ENCODE measurements around the gene SERTAD3. TPM values are rescaled to one million over a fixed set of nuclear protein-coding genes. Genes with fewer than 3 reads are reported as not detected.

The SERTAD3 gene
- total and polyA plus RNA-seq, 2 of the 8 experiments (the other 6 are each of a cell fraction or from before 2014, with no cell fraction given), result 15.1 to 32.1 TPM

- H3K4me1 ChIP-seq (replicated peaks in 1 of 4; ENCODE audit: control insufficient read depth in 3 of 4, insufficient read depth in 4 of 4, low read length in 3 of 4), result peaks cover 0 to 6% (median 4%) of the 10 kb centered on the region in 4 experiments; a peak in 3 of 7 replicates
- DNase-seq (ENCODE audit: low read depth in 1 of 2, low spot score in 2 of 2), result peak; percentile 99
- peak within 1 kb of the TSS; percentile 71 for H3K4ac ChIP-seq (replicated peaks; ENCODE audit: insufficient read length, low read depth, low read length)
- POLR2A ChIA-PET (ENCODE audit: partially characterized antibody), result interaction anchor here (0.6 to 3.1 kb wide), 22 partner anchors 9 to 178 kb away, joined by 3 to 23 read pairs (median 4); partner anchors contain the start of genes HIPK4, PRX and SERTAD3
- H3K4me3 ChIP-seq (ENCODE audit: extremely low read depth in 1 of 4, insufficient read depth in 2 of 4, low read depth in 3 of 4, low read length in 4 of 4), result peak within 1 kb of the TSS; percentile 58 to 79 (median 71)
- no peak within 1 kb of the TSS for H2BK20ac ChIP-seq (ENCODE audit: low read length)
- peak within 1 kb of the TSS; percentile 69; the same call in 1 of the 2 replicates for H3K27ac ChIP-seq (ENCODE audit: low read depth, low read length)
- H3K36me3 ChIP-seq (ENCODE audit: control insufficient read depth in 2 of 4, insufficient read depth in 4 of 4, low read length in 3 of 4), result peaks cover 0 to 2% (median 0%) of the 10 kb centered on the region in 4 experiments; a peak in 2 of 8 replicates
- H3K18ac ChIP-seq (ENCODE audit: extremely low read depth, low read length), result peak within 1 kb of the TSS; percentile 87
- FAIRE-seq, result no peak
- H4K8ac ChIP-seq (ENCODE audit: extremely low read depth, insufficient read depth, low read length), result peak within 1 kb of the TSS; percentile 83; the same call in 1 of the 2 replicates
- peak within 1 kb of the TSS; percentile 87; the same call in 1 of the 2 replicates for H2AFZ ChIP-seq (ENCODE audit: low read length)
- H4K91ac ChIP-seq (replicated peaks; ENCODE audit: insufficient read length, low read length), result peak within 1 kb of the TSS; percentile 22
- H3K56ac ChIP-seq (replicated peaks; ENCODE audit: insufficient read length, low read depth, low read length), result peak within 1 kb of the TSS; percentile 69
- H3K14ac ChIP-seq (ENCODE audit: insufficient read length), result no peak within 1 kb of the TSS
- peak within 1 kb of the TSS; percentile 48; the same call in 1 of the 2 replicates for H2BK15ac ChIP-seq (ENCODE audit: low read length)
- no peaks in the 10 kb centered on the region for H3K27me3 ChIP-seq (replicated peaks in 1 of 4; ENCODE audit: control insufficient read depth in 3 of 4, extremely low read depth in 1 of 4, insufficient read depth in 3 of 4, low read length in 3 of 4)
- H3K79me2 ChIP-seq (ENCODE audit: control insufficient read depth in 1 of 2, insufficient read depth in 2 of 2, low read length in 2 of 2), result no peaks in the 10 kb centered on the region
- H3K79me1 ChIP-seq (ENCODE audit: low read depth, low read length), result no peaks in the 10 kb centered on the region; the same call in 1 of the 2 replicates
- H4K20me1 ChIP-seq (replicated peaks in 1 of 2; ENCODE audit: control insufficient read depth in 1 of 2, insufficient read depth in 2 of 2, low read length in 2 of 2), result no peaks in the 10 kb centered on the region
- peaks cover 12% of the 10 kb centered on the region for H3K23me2 ChIP-seq (ENCODE audit: low read depth, low read length)
- no peaks in the 10 kb centered on the region for H3K9me3 ChIP-seq (ENCODE audit: insufficient read depth in 2 of 2, low read depth in 1 of 2, low read length in 1 of 2)
- 0 out of 2 replicates have a peak within 1 kb of the TSS, but pooled peaks have one; percentile 84 for H2BK12ac ChIP-seq (ENCODE audit: low read depth, low read length)
- H3K9ac ChIP-seq (replicated peaks in 1 of 4; ENCODE audit: extremely low read depth in 1 of 4, low read depth in 3 of 4, low read length in 3 of 4), result peak within 1 kb of the TSS; percentile 66 to 81 (median 68)
- no peak within 1 kb of the TSS for H3K23ac ChIP-seq (ENCODE audit: insufficient read length)
- CTCF ChIA-PET (ENCODE audit: partially characterized antibody), result interaction anchor here (0.9 to 3.3 kb wide), 10 partner anchors 8 to 120 kb away, joined by 3 to 21 read pairs (median 4); partner anchors contain the start of genes BLVRB and SPTBN4
- 1% methylated on average over 55 of the region's 75 CpGs; no CpG with 5 or more reads in 1 of the 2 experiments for WGBS, 2 experiments (ENCODE audit: extremely low coverage in 1 of 2, insufficient coverage in 1 of 2, insufficient read length in 1 of 2, insufficient replicate concordance in 2 of 2, low coverage in 1 of 2, low lambda C conversion rate in 2 of 2, missing lambda C conversion rate in 1 of 2)
- H3K4me2 ChIP-seq (ENCODE audit: insufficient read depth in 1 of 2, low read depth in 2 of 2, low read length in 2 of 2), result peak within 1 kb of the TSS; percentile 83 to 95
- H2AK5ac ChIP-seq (ENCODE audit: low read depth, low read length), result no peak within 1 kb of the TSS; the same call in 1 of the 2 replicates
- peak within 1 kb of the TSS; percentile 94 for H2BK5ac ChIP-seq (ENCODE audit: low read depth, low read length)
- H2BK120ac ChIP-seq (replicated peaks; ENCODE audit: low read depth, low read length), result peak within 1 kb of the TSS; percentile 12
- peak within 1 kb of the TSS; percentile 79 for H4K5ac ChIP-seq (ENCODE audit: insufficient read length, low read depth, low read length)
- peak; percentile 46 for TF ChIP-seq KDM4A (IDR thresholded peaks at IDR 0.05; ENCODE audit: low read depth, low read length, severe bottlenecking)
- TF ChIP-seq CHD2 (IDR thresholded peaks at IDR 0.05; ENCODE audit: low read length), result peak; percentile 78
- peak; percentile 96 for TF ChIP-seq TBP (IDR thresholded peaks at IDR 0.05; ENCODE audit: low read depth, low read length)
- no peak for TF ChIP-seq YY1 (IDR thresholded peaks at IDR 0.05; ENCODE audit: low read depth, low read length)
- peak; percentile 61; the same call in 1 of the 2 replicates for TF ChIP-seq RFX5 (IDR thresholded peaks at IDR 0.05; ENCODE audit: borderline replicate concordance, low read depth, low read length)
- TF ChIP-seq SP2 (IDR thresholded peaks at IDR 0.05; ENCODE audit: low read length), result no peak
- no peak for TF ChIP-seq EP300 (IDR thresholded peaks at IDR 0.05; ENCODE audit: borderline replicate concordance in 1 of 2, low read depth in 2 of 2, low read length in 2 of 2)
- TF ChIP-seq SP4 (IDR thresholded peaks at IDR 0.05; ENCODE audit: low read length), result peak; percentile 67
Observed at GRCh38 chr19:40425450-40426287, 18.5 kb downstream of the SERTAD3 start, which contains the start of gene SERTAD1. Gene SERTAD1 (minus strand): TSS chr19:40425992. CDS start chr19:40423546, 2,446 bp downstream.
